Body of pancreas (tissue), 4 donors: ENCODE data around the gene CLDN24. TPM values are rescaled to one million over a fixed set of nuclear protein-coding genes. Genes with fewer than 3 reads are reported as not detected.

Experiments
- ATAC-seq: fragments of 150-250 bp; one replicate; pipeline ENCODE4 v1.9.1; 2016
- DNase-seq, 4 donors: peaks; one replicate each; pipeline ENCODE4 v3.0.0-alpha.2; 2019
- H3K27ac ChIP-seq, 4 donors: fragments of 200-600 bp; sonication (generic); 1 replicate in 3 of 4; 2 replicates in 1 of 4; pipeline versions ENCODE4 v1.5.1 to v1.6.1; 2016 to 2019; ENCODE audit warnings: mild to moderate bottlenecking in 1 of 4, mixed read lengths in 1 of 4, moderate library complexity in 1 of 4
- H3K27me3 ChIP-seq, 2 donors: fragments of 200-600 bp; sonication (generic); one replicate each; pipeline ENCODE4 v1.6.0; 2016; ENCODE audit warnings: mild to moderate bottlenecking in 1 of 2
- H3K36me3 ChIP-seq, 2 donors: fragments of 200-600 bp; sonication (generic); replicated peaks in 1 of 2; 2 replicates each; pipeline ENCODE4 v1.5.1; 2016; ENCODE audit warnings: low read depth in 2 of 2; ENCODE audit not compliant: insufficient read depth in 1 of 2
- H3K4me1 ChIP-seq: fragments of 200-600 bp; sonication (generic); one replicate; pipeline ENCODE4 v1.6.0; 2016
- H3K4me3 ChIP-seq, 2 donors: fragments of 200-600 bp; sonication (generic); 1 replicate in 1 of 2; 2 replicates in 1 of 2; pipeline ENCODE4 v1.5.1; 2016 to 2019
- H3K9me3 ChIP-seq, 3 donors: fragments of 200-600 bp; sonication (generic); 1 replicate in 2 of 3; 2 replicates in 1 of 3; pipeline ENCODE4 v1.5.1; 2016
- POLR2A ChIP-seq, 3 donors: fragments of 450-650 bp; IDR thresholded peaks; one replicate each; pipeline ENCODE4 v1.6.1; 2016; ENCODE audit warnings: antibody characterized with exemption in 3 of 3, mild to moderate bottlenecking in 2 of 3
- WGBS, 2 donors: methylation state at CpG; one replicate each; pipeline ENCODE4 v1.1.5; 2017; 5-methylcytosine and 5-hydroxymethylcytosine counted together
- intact Hi-C: fragments of 100-400 bp; cut with DNase I; formaldehyde crosslinking; loops from one replicate; pipeline ENCODE4 v1.15.1; 2023
- total RNA-seq, 2 donors: library from RNA; depleted of rRNA; stranded (reverse); fragments of >200 nt; gene quantifications; one replicate each; pipeline ENCODE4 v1.1.0, GENCODE V29; 2016
- TF ChIP-seq, protein P1 (sequence below), 7 experiments: fragments of 450-650 bp in 4 of 7; fragments of 200-600 bp in 3 of 7; sonication (generic) in 3 of 7; IDR thresholded peaks; one replicate each; pipeline ENCODE4 v1.5.1; 2016 to 2019; ENCODE audit warnings: antibody characterized with exemption in 7 of 7

The CLDN24 gene
- total RNA-seq = not detected

GRCh38 chr4:183322326-183322725 lies at the start of gene CLDN24:
TSS of gene CLDN24 (minus strand) at chr4:183322426. CDS start at chr4:183322426, 0 bp downstream.
- no peak for TF ChIP-seq POLR2A (IDR thresholded peaks at IDR 0.05)
- TF ChIP-seq, protein P1, sequence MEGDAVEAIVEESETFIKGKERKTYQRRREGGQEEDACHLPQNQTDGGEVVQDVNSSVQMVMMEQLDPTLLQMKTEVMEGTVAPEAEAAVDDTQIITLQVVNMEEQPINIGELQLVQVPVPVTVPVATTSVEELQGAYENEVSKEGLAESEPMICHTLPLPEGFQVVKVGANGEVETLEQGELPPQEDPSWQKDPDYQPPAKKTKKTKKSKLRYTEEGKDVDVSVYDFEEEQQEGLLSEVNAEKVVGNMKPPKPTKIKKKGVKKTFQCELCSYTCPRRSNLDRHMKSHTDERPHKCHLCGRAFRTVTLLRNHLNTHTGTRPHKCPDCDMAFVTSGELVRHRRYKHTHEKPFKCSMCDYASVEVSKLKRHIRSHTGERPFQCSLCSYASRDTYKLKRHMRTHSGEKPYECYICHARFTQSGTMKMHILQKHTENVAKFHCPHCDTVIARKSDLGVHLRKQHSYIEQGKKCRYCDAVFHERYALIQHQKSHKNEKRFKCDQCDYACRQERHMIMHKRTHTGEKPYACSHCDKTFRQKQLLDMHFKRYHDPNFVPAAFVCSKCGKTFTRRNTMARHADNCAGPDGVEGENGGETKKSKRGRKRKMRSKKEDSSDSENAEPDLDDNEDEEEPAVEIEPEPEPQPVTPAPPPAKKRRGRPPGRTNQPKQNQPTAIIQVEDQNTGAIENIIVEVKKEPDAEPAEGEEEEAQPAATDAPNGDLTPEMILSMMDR (IDR thresholded peaks at IDR 0.05) = no peak
- WGBS, 2 donors = 92 to 95% methylated on average over 5 of the region's 5 CpGs
- peaks cover 5% of the 10 kb centered on the region for H3K4me1 ChIP-seq
- no peaks in the 10 kb centered on the region for H3K27me3 ChIP-seq
- no peak for ATAC-seq
- DNase-seq = no peak
- no peaks in the 10 kb centered on the region for H3K9me3 ChIP-seq
- no peak within 1 kb of the TSS for H3K27ac ChIP-seq
- H3K4me3 ChIP-seq = no peak within 1 kb of the TSS
- intact Hi-C loops = no loop called here
- H3K36me3 ChIP-seq = no peaks in the 10 kb centered on the region

DNA sequence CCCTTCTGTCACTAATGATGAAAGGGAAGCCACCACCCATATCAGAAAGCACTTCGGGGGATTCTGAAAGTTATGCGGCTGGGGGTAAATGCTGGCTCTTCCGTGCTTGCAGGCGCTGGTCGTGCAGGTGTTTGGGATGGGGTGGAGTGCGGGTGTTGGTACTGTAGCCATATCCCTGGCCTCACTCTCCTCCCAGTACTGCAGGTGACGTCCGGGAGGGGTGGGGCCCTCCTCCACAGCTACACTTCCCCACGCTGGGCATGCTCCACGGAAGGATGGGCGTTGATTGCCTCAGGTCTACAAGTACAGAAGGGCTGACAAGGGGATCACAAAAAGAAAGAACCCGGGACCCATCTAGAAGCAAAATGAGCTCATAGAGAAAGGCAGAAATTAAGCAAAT lies 48.6 kb upstream of the CLDN24 start:
- Histone ChIP-seq H3K4me1 (no peaks in the 10 kb centered on the region), H3K27ac (no peak overlapping the region), H3K9me3 (no peaks in the 10 kb centered on the region), H3K27me3 (no peaks in the 10 kb centered on the region), H3K36me3 (no peaks in the 10 kb centered on the region), H3K4me3 (no peak overlapping the region)
- no peak for TF ChIP-seq POLR2A (IDR thresholded peaks at IDR 0.05)
- TF ChIP-seq, protein P1 (IDR thresholded peaks at IDR 0.05) = no peak
- intact Hi-C loops = no loop called here
- WGBS, 2 donors = 61 to 68% methylated on average over 12 of the region's 12 CpGs
- no peak for ATAC-seq
- DNase-seq = no peak

DNA sequence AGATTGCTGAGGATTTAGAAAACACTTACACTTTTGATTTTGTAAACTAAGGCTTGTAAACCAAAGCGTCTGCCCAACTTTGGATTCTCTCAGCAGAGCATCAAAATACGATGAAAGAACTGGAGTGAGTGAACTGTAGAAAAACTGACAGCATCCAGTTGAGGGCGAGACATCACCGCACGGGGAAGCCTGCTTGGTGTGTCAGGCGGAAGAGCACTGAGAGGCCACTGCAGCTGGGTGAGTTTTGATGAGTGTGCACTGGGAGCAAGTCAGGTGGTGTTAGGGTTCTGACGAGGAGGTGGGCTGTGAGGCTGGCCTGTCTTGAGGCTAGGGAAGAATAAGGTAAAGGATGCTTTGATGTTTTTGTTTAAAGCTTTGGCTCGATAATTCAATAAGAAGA lies 46.8 kb upstream of the CLDN24 start:
- ATAC-seq (no peak), DNase-seq (no peak)
- Histone ChIP-seq H3K4me1 (no peaks in the 10 kb centered on the region), H3K4me3 (no peak overlapping the region), H3K27me3 (no peaks in the 10 kb centered on the region), H3K27ac (no peak overlapping the region), H3K9me3 (no peaks in the 10 kb centered on the region), H3K36me3 (no peaks in the 10 kb centered on the region)
- 78 to 81% methylated on average over 8 of the region's 8 CpGs for WGBS, 2 donors
- intact Hi-C loops = no loop called here
- TF ChIP-seq POLR2A (IDR thresholded peaks at IDR 0.05) = no peak
- TF ChIP-seq, protein P1 (IDR thresholded peaks at IDR 0.05) = no peak

GRCh38 chr4:183366206-183366835 lies 44.1 kb upstream of the CLDN24 start:
- Histone ChIP-seq H3K4me3 (no peak overlapping the region), H3K4me1 (no peaks in the 10 kb centered on the region), H3K27me3 (no peaks in the 10 kb centered on the region), H3K27ac (no peak overlapping the region), H3K36me3 (no peaks in the 10 kb centered on the region), H3K9me3 (no peaks in the 10 kb centered on the region)
- DNase-seq (no peak), ATAC-seq (no peak)
- TF ChIP-seq, protein P1 (IDR thresholded peaks at IDR 0.05) = no peak
- no peak for TF ChIP-seq POLR2A (IDR thresholded peaks at IDR 0.05)
- intact Hi-C loops = no loop called here
- WGBS, 2 donors = 79 to 83% methylated on average over 14 to 16 of the region's 16 CpGs

- Histone ChIP-seq H3K4me3 (no peak overlapping the region), H3K9me3 (no peaks in the 10 kb centered on the region), H3K27ac (no peak overlapping the region), H3K27me3 (no peaks in the 10 kb centered on the region), H3K4me1 (no peaks in the 10 kb centered on the region), H3K36me3 (no peaks in the 10 kb centered on the region)
- intact Hi-C loops = no loop called here
- 70 to 73% methylated on average over 10 of the region's 10 CpGs for WGBS, 2 donors
- ATAC-seq (no peak), DNase-seq (no peak)
- TF ChIP-seq, protein P1 (IDR thresholded peaks at IDR 0.05) = no peak
- TF ChIP-seq POLR2A (IDR thresholded peaks at IDR 0.05) = no peak
These were observed 41.8 kb upstream of the CLDN24 start for GRCh38 chr4:183364025-183364424.
